Tibial nerve (tissue), 4 donors: ENCODE measurements around the gene ZBTB32. TPM values are rescaled to one million over a fixed set of nuclear protein-coding genes. Genes with fewer than 3 reads are reported as not detected.
"Not testable (repeated sequence)": the region's sequence is repeated elsewhere in the genome, so short reads cannot be mapped to it uniquely, and the experiment has no call there.

ENCODE experiments used
- DNase-seq, 2 donors: peaks; one replicate each; pipeline ENCODE4 v3.0.0-alpha.2; 2019; ENCODE audit warnings: low spot score in 2 of 2
- H3K27ac ChIP-seq, 4 donors: fragments of 200-600 bp; sonication (generic) in 3 of 4; one replicate each; pipeline ENCODE4 v1.5.1; 2017 to 2019; ENCODE audit warnings: mild to moderate bottlenecking in 1 of 4
- H3K27me3 ChIP-seq, 2 donors: fragments of 200-600 bp; sonication (generic) in 1 of 2; one replicate each; pipeline versions ENCODE4 v1.5.1 to v1.6.0; 2017 to 2019
- H3K36me3 ChIP-seq, 3 donors: fragments of 200-600 bp; sonication (generic); one replicate each; pipeline ENCODE4 v1.5.1; 2018 to 2019
- H3K4me1 ChIP-seq, 4 donors: fragments of 200-600 bp; sonication (generic) in 3 of 4; one replicate each; pipeline ENCODE4 v1.5.1; 2017 to 2019
- H3K4me3 ChIP-seq, 4 donors: fragments of 200-600 bp; sonication (generic) in 3 of 4; one replicate each; pipeline ENCODE4 v1.5.1; 2017 to 2019; ENCODE audit warnings: mild to moderate bottlenecking in 1 of 4, moderate library complexity in 1 of 4
- H3K9me3 ChIP-seq, 4 donors: fragments of 200-600 bp; sonication (generic) in 3 of 4; one replicate each; pipeline ENCODE4 v1.5.1; 2017 to 2019
- EP300 ChIP-seq, 2 donors: sonication (generic); formaldehyde crosslinking; IDR thresholded peaks; one replicate each; pipeline ENCODE4 v1.6.1; 2017; ENCODE audit warnings: antibody characterized with exemption in 2 of 2, mild to moderate bottlenecking in 1 of 2
- POLR2A ChIP-seq, 2 donors: fragments of 450-650 bp; IDR thresholded peaks; one replicate each; pipeline ENCODE4 v1.6.1; 2017; ENCODE audit warnings: antibody characterized with exemption in 2 of 2, mild to moderate bottlenecking in 2 of 2, moderate library complexity in 2 of 2
- WGBS, 2 donors: methylation state at CpG; one replicate each; pipeline ENCODE4 v1.1.5; 2018; 5-methylcytosine and 5-hydroxymethylcytosine counted together
- total RNA-seq, 4 donors: library from RNA; depleted of rRNA; stranded (reverse); fragments of >200 nt; gene quantifications; one replicate each; pipeline ENCODE4 v1.1.0, GENCODE V29; 2016
- TF ChIP-seq, protein P1 (sequence below), 5 experiments: fragments of 200-600 bp in 3 of 5; fragments of 450-650 bp in 2 of 5; sonication (generic) in 3 of 5; IDR thresholded peaks; one replicate each; pipeline ENCODE4 v1.5.1; 2016 to 2019; ENCODE audit warnings: antibody characterized with exemption in 5 of 5, mild to moderate bottlenecking in 3 of 5, moderate library complexity in 2 of 5

The ZBTB32 gene
- total RNA-seq, 4 donors from 2014 or later = not detected

DNA sequence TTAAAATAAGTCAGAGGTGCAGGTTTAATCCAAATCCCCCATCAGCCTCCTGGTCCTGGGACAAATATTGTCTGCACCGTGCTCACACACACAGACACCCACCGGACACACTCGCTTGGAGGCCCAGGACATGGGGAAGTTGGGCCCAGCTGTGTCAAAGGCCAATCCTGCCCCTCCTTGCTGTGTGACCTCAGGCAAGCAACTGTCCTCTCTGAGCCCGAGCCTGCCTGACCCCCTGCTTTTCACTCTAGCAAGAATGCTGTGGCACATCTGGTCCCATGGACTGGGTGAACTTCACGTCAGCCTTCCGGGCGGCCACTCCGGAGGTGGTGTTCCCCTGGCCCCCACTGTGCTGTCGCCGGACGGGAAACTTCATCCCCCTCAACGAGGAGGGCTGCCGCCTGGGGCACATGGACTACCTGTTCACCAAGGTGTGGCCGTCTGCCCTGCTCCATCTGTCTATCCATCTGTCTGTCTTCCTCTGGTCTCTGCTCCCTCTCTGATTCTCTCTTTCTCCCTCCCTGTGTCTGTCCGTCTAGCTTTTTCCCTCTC, 28.7 kb upstream of the ZBTB32 start:
- Histone ChIP-seq H3K4me3 (no peak overlapping the region), H3K9me3 (no peaks in the 10 kb centered on the region), H3K27ac (no peak overlapping the region), H3K36me3 (no peaks in the 10 kb centered on the region), H3K4me1 (peaks cover 0 to 6% (median 0%) of the 10 kb centered on the region in 4 donors), H3K27me3 (peaks cover 0 to 47% of the 10 kb centered on the region in 2 donors)
- TF ChIP-seq EP300 (IDR thresholded peaks at IDR 0.05) = no peak
- TF ChIP-seq, protein P1, sequence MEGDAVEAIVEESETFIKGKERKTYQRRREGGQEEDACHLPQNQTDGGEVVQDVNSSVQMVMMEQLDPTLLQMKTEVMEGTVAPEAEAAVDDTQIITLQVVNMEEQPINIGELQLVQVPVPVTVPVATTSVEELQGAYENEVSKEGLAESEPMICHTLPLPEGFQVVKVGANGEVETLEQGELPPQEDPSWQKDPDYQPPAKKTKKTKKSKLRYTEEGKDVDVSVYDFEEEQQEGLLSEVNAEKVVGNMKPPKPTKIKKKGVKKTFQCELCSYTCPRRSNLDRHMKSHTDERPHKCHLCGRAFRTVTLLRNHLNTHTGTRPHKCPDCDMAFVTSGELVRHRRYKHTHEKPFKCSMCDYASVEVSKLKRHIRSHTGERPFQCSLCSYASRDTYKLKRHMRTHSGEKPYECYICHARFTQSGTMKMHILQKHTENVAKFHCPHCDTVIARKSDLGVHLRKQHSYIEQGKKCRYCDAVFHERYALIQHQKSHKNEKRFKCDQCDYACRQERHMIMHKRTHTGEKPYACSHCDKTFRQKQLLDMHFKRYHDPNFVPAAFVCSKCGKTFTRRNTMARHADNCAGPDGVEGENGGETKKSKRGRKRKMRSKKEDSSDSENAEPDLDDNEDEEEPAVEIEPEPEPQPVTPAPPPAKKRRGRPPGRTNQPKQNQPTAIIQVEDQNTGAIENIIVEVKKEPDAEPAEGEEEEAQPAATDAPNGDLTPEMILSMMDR (IDR thresholded peaks at IDR 0.05) = no peak
- TF ChIP-seq POLR2A (IDR thresholded peaks at IDR 0.05) = no peak
- no peak for DNase-seq
- 68 to 76% methylated on average over 15 of the region's 15 CpGs for WGBS, 2 donors

DNA sequence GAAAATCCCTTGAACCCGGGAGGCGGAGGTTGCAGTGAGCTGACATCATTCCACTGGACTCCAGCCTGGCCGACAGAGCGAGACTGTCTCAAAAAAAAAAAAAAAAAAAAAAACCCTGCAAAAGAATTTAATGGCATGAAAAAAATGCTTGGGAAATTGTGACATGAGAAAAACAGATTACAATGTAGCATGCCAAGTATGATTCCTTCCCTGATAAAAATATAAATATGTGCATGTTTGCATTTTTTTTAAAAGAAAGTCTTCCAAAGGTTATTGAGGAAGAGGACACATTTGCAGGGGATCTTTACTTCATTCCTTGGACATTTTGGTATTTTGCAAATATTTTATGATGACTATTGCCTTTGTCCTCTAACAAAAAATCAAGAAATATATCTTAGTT, 14.5 kb upstream of the ZBTB32 start:
- WGBS, 2 donors = 20 to 42% methylated on average over 4 of the region's 4 CpGs
- TF ChIP-seq POLR2A (IDR thresholded peaks at IDR 0.05) = no peak
- TF ChIP-seq, protein P1 (IDR thresholded peaks at IDR 0.05) = no peak
- no peak for DNase-seq

DNA sequence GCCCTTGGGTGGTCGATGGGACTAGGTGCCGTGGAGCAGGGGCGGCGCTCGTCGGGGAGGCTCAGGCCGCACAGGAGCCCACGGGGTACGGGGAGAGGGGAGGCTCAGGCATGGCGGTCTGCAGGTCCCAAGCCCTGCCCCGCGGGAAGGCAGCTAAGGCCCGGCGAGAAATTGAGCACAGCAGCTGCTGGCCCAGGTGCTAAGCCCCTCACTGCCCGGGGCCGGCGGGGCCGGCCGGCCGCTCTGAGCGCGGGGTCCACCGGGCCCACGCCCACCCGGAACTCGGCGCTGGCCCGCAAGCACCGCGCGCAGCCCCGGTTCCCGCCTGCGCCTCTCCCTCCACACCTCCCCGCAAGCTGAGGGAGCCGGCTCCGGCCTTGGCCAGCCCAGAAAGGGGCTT, 13.3 kb upstream of the ZBTB32 start:
- DNase-seq, H3K27ac ChIP-seq, H3K27me3 ChIP-seq, H3K4me1 ChIP-seq, H3K36me3 ChIP-seq, H3K9me3 ChIP-seq, H3K4me3 ChIP-seq: not testable (repeated sequence)
- 92 to 93% methylated on average over 23 to 34 of the region's 37 CpGs for WGBS, 2 donors

More for the DNA sequence above, 14.5 kb upstream of the ZBTB32 start:
- H3K27me3 ChIP-seq = peaks cover 0 to 3% of the 10 kb centered on the region in 2 donors
- H3K36me3 ChIP-seq = no peaks in the 10 kb centered on the region
- H3K4me3 ChIP-seq = no peak overlapping the region
- H3K27ac ChIP-seq = no peak overlapping the region
- H3K9me3 ChIP-seq = no peaks in the 10 kb centered on the region
- H3K4me1 ChIP-seq = no peaks in the 10 kb centered on the region

DNA sequence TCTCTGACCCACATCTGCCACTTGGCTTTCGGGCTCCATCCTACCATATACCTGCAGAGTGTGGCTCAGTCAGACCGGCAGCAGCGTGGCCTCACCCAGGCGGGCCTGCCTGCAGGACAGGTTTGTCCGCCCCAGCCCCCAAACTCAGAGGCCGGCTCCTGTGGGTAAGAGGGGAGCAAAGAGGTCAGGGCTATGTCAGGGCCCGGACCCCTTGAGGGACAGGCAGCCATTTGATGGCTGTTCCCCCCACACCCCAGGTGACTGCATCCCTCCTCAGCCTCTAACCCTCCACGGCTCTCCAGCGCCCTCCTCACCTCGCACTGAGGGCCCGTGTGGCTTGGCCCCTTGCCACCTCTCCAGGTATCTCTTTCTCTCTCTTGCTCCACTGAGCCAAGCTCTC, 12.3 kb upstream of the ZBTB32 start:
- WGBS, 2 donors = 83 to 84% methylated on average over 11 of the region's 11 CpGs
- no peak for DNase-seq
- Histone ChIP-seq H3K27me3 (peaks cover 0 to 3% of the 10 kb centered on the region in 2 donors), H3K9me3 (no peaks in the 10 kb centered on the region), H3K4me3 (no peak overlapping the region), H3K27ac (no peak overlapping the region), H3K4me1 (no peaks in the 10 kb centered on the region), H3K36me3 (no peaks in the 10 kb centered on the region)
- no peak for TF ChIP-seq EP300 (IDR thresholded peaks at IDR 0.05)
- TF ChIP-seq, protein P1 (IDR thresholded peaks at IDR 0.05) = no peak
- no peak for TF ChIP-seq POLR2A (IDR thresholded peaks at IDR 0.05)

DNA sequence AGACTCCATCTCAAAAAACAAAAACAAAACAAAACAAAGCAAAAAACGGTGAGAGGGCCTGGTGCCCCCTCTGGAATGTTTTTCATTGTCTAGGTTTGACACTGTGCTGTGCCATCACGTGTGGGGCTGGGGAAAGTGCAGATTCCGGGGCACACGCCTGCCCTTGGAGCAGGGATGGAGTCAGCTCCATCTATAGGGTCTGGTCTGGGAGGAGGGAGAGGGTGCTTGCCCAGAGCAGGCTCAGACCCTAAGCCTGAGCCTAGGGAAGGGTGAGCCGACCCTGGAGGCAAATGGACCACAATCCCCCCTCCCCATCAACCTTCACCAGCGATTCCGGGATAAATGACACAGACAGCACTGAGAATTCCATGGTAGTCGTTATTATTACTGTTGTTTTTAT, 10.9 kb upstream of the ZBTB32 start:
- Histone ChIP-seq H3K36me3 (no peaks in the 10 kb centered on the region), H3K9me3 (no peaks in the 10 kb centered on the region), H3K27ac (no peak overlapping the region), H3K27me3 (no peaks in the 10 kb centered on the region), H3K4me1 (no peaks in the 10 kb centered on the region), H3K4me3 (no peak overlapping the region)
- no peak for DNase-seq
- WGBS, 2 donors = 7 to 21% methylated on average over 7 to 8 of the region's 8 CpGs
- TF ChIP-seq, protein P1 (IDR thresholded peaks at IDR 0.05) = no peak
- TF ChIP-seq EP300 (IDR thresholded peaks at IDR 0.05) (no peak), POLR2A (IDR thresholded peaks at IDR 0.05) (no peak)
